ENCODE measurements around the gene HSPA5. TPM values are rescaled to one million over a fixed set of nuclear protein-coding genes. Genes with fewer than 3 reads are reported as not detected.

Gene HSPA5
- total and polyA plus RNA-seq, 2 experiments from 2014 or later = 259 to 265 TPM

DNA sequence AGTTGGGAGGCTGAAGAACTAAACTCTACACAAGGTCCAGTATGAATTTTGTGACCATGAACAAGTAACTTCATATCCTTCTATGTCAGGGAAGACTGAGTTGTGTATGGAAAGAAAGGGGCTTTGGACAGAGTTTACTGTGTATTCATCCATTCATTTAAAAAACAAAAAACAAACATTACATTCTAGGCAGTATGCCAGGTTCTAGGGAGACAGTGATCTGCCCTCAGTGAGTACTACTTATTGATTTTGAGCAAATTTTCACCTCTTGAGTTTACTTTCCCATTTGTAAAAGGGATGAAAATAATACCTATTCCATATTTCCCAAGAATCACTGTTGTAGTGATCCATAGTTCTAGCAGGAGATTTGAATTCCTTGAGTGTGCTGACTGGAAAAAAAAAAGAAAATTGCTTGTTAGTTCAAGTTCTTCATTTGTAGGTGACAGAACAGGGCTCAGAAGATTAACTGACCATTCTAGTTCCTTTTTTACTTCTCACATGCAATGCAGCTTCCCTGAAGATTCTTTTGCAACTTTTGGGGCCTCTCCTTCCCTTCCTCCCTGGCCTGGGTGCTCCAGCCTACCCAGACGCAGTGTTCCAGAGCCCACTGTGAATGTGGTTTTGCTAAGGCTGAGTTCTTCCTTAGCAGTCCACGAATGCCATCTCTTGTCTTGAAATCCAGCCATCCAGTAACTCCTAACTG is 17.8 kb upstream of the HSPA5 start:
- no peak overlapping the region for H3K4me3 ChIP-seq
- H3K27ac ChIP-seq (ENCODE audit: low read depth) = no peak overlapping the region
- TF ChIP-seq, protein P1, sequence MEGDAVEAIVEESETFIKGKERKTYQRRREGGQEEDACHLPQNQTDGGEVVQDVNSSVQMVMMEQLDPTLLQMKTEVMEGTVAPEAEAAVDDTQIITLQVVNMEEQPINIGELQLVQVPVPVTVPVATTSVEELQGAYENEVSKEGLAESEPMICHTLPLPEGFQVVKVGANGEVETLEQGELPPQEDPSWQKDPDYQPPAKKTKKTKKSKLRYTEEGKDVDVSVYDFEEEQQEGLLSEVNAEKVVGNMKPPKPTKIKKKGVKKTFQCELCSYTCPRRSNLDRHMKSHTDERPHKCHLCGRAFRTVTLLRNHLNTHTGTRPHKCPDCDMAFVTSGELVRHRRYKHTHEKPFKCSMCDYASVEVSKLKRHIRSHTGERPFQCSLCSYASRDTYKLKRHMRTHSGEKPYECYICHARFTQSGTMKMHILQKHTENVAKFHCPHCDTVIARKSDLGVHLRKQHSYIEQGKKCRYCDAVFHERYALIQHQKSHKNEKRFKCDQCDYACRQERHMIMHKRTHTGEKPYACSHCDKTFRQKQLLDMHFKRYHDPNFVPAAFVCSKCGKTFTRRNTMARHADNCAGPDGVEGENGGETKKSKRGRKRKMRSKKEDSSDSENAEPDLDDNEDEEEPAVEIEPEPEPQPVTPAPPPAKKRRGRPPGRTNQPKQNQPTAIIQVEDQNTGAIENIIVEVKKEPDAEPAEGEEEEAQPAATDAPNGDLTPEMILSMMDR (conservative IDR thresholded peaks at IDR 0.05; ENCODE audit: low read depth in 2 of 2) = no peak
- no peak for TF ChIP-seq EZH2phosphoT487 (IDR thresholded peaks at IDR 0.05; ENCODE audit: unreplicated experiment)
- no peak for TF ChIP-seq POLR2AphosphoS5 (IDR thresholded peaks at IDR 0.05; ENCODE audit: low read depth)
- no peak for TF ChIP-seq EZH2 (IDR thresholded peaks at IDR 0.05; ENCODE audit: low read depth, unreplicated experiment)
- TF ChIP-seq NANOG (IDR thresholded peaks at IDR 0.05; ENCODE audit: borderline replicate concordance) = no peak
- no peak for TF ChIP-seq CREB1 (CRISPR knock-in tag; IDR thresholded peaks at IDR 0.05; ENCODE audit: low read depth)
- TF ChIP-seq, protein P2, sequence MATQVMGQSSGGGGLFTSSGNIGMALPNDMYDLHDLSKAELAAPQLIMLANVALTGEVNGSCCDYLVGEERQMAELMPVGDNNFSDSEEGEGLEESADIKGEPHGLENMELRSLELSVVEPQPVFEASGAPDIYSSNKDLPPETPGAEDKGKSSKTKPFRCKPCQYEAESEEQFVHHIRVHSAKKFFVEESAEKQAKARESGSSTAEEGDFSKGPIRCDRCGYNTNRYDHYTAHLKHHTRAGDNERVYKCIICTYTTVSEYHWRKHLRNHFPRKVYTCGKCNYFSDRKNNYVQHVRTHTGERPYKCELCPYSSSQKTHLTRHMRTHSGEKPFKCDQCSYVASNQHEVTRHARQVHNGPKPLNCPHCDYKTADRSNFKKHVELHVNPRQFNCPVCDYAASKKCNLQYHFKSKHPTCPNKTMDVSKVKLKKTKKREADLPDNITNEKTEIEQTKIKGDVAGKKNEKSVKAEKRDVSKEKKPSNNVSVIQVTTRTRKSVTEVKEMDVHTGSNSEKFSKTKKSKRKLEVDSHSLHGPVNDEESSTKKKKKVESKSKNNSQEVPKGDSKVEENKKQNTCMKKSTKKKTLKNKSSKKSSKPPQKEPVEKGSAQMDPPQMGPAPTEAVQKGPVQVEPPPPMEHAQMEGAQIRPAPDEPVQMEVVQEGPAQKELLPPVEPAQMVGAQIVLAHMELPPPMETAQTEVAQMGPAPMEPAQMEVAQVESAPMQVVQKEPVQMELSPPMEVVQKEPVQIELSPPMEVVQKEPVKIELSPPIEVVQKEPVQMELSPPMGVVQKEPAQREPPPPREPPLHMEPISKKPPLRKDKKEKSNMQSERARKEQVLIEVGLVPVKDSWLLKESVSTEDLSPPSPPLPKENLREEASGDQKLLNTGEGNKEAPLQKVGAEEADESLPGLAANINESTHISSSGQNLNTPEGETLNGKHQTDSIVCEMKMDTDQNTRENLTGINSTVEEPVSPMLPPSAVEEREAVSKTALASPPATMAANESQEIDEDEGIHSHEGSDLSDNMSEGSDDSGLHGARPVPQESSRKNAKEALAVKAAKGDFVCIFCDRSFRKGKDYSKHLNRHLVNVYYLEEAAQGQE (IDR thresholded peaks at IDR 0.05; ENCODE audit: unreplicated experiment) = no peak
- TF ChIP-seq, protein P3, sequence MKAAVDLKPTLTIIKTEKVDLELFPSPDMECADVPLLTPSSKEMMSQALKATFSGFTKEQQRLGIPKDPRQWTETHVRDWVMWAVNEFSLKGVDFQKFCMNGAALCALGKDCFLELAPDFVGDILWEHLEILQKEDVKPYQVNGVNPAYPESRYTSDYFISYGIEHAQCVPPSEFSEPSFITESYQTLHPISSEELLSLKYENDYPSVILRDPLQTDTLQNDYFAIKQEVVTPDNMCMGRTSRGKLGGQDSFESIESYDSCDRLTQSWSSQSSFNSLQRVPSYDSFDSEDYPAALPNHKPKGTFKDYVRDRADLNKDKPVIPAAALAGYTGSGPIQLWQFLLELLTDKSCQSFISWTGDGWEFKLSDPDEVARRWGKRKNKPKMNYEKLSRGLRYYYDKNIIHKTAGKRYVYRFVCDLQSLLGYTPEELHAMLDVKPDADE (IDR thresholded peaks at IDR 0.05) = no peak
- TF ChIP-seq ZNF462 (CRISPR knock-in tag; IDR thresholded peaks at IDR 0.05) = no peak
- no peak for TF ChIP-seq STAT1 (IDR thresholded peaks at IDR 0.05; ENCODE audit: unreplicated experiment)
- no peak for TF ChIP-seq ZNF331 (CRISPR knock-in tag; IDR thresholded peaks at IDR 0.05; ENCODE audit: low read depth)
- TF ChIP-seq ZNF114 (CRISPR knock-in tag; IDR thresholded peaks at IDR 0.05) = no peak
- no peak for TF ChIP-seq JUNB (IDR thresholded peaks at IDR 0.05; ENCODE audit: unreplicated experiment)
- Mint-ChIP-seq H3K36me3 (ENCODE audit: low read depth) (no peaks in the 10 kb centered on the region; the same call in 2 of the 3 replicates), H3K27ac (no peak overlapping the region), H3K27me3 (ENCODE audit: insufficient read depth, low read depth, poor library complexity) (peaks cover 15% of the 10 kb centered on the region), H3K4me3 (no peak overlapping the region), H3K9me3 (no peaks in the 10 kb centered on the region), H3K4me1 (peaks cover 9% of the 10 kb centered on the region)
- H3K27me3 ChIP-seq (ENCODE audit: insufficient read depth) = no peaks in the 10 kb centered on the region
- no peaks in the 10 kb centered on the region for H3K36me3 ChIP-seq (ENCODE audit: insufficient read depth)
- peaks cover 3% of the 10 kb centered on the region; the same call in 1 of the 2 replicates for H3K9me2 ChIP-seq (ENCODE audit: insufficient read depth)
- no peak overlapping the region for H2AFZ ChIP-seq
- peaks cover 22% of the 10 kb centered on the region for H3K79me2 ChIP-seq (replicated peaks; ENCODE audit: insufficient read depth)
- H3K4me2 ChIP-seq = no peak overlapping the region
- H4K20me1 ChIP-seq (replicated peaks; ENCODE audit: insufficient read depth) = peaks cover 9% of the 10 kb centered on the region
- DNase-seq (ENCODE audit: low spot score) (no peak), ATAC-seq (no peak)
- 0 out of 2 replicates have a peak, but pooled peaks cover 6% of the 10 kb centered on the region for H3K4me1 ChIP-seq (ENCODE audit: insufficient read depth)
- H3F3A ChIP-seq (replicated peaks; ENCODE audit: low read depth) = 0 out of 2 replicates have a peak, but pooled peaks cover 5% of the 10 kb centered on the region

Measured in GM23338 (cell line).